ENCODE results near the gene KCNK5.

Gene KCNK5

DNA sequence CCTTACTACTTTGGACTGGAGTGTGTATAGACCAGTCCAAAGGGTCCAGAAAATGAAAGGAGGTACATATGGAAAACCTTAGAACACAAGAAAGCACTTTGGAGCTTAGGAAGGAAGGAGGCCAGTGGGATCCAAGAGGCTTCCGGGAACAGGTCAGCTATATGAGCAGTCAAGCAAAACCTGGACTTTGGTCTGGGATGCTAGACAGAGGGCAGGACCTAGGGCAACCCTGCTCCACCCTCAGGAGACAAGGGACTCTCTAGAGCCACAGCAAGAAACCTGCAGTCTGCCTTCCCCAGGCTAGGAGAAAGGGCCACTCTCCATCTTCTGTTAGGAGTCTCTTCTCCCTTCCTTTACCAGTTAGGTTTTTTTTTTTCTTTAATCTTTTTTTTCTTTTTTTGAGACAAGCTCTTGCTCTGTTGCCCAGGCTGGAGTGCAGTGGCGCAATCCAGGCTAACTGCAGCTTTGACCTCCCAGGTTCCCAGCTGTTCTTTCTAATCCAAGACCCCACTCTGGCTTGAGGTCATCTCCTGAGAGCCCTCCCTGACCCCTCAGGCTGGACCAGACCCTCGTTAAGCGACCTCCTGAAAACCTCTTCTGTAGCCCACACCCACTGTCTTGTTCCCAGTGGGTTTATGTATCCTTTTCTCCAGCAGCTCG is 4.6 kb downstream of the KCNK5 start:
- no peaks in the 10 kb centered on the region for H3K9me3 ChIP-seq (ENCODE audit: control insufficient read depth, low read depth, low read length)
- H3K36me3 ChIP-seq (ENCODE audit: control insufficient read depth, low read depth, low read length) = peaks cover 3% of the 10 kb centered on the region
- no peak overlapping the region for H3K4me3 ChIP-seq (ENCODE audit: low read length)
- no peak overlapping the region for H3K9ac ChIP-seq (ENCODE audit: low read length)
- H3K27me3 ChIP-seq (ENCODE audit: control insufficient read depth, insufficient read depth, low read length) = no peaks in the 10 kb centered on the region
- H3K4me1 ChIP-seq (ENCODE audit: control insufficient read depth, low read depth, low read length) = peaks cover 42% of the 10 kb centered on the region
- no peak overlapping the region for H3K27ac ChIP-seq (ENCODE audit: low read length)

GRCh38 chr6:39224011-39224410 is 5.3 kb downstream of the KCNK5 start:
- H3K36me3 ChIP-seq (ENCODE audit: control insufficient read depth, low read depth, low read length) = peaks cover 3% of the 10 kb centered on the region
- peaks cover 40% of the 10 kb centered on the region for H3K4me1 ChIP-seq (ENCODE audit: control insufficient read depth, low read depth, low read length)
- H3K4me3 ChIP-seq (ENCODE audit: low read length) = no peak overlapping the region
- H3K9ac ChIP-seq (ENCODE audit: low read length) = no peak overlapping the region
- no peaks in the 10 kb centered on the region for H3K27me3 ChIP-seq (ENCODE audit: control insufficient read depth, insufficient read depth, low read length)
- H3K9me3 ChIP-seq (ENCODE audit: control insufficient read depth, low read depth, low read length) = no peaks in the 10 kb centered on the region
- no peak overlapping the region for H3K27ac ChIP-seq (ENCODE audit: low read length)

DNA sequence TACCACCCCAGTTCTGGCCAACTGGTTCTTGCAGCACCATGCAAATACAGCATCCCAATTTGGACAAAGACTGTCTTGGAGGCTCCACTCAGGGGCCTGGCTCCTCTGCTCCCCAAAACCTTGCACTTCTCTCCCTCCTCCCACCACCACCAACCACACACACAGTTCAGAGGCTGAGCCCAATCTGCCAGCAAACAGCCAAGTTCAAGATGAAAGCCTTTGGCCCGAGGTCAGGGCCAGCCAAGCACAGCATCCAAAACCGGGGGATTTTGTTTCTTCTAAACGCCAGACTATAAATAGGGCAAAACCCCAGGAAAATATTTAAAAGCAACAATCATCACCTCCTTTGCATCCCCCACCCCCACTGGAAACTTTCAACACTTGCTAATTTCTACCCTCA is 5.7 kb downstream of the KCNK5 start:
- H3K4me1 ChIP-seq (ENCODE audit: control insufficient read depth, low read depth, low read length) = peaks cover 40% of the 10 kb centered on the region
- H3K9ac ChIP-seq (ENCODE audit: low read length) = no peak overlapping the region
- no peaks in the 10 kb centered on the region for H3K9me3 ChIP-seq (ENCODE audit: control insufficient read depth, low read depth, low read length)
- peaks cover 3% of the 10 kb centered on the region for H3K36me3 ChIP-seq (ENCODE audit: control insufficient read depth, low read depth, low read length)
- H3K27me3 ChIP-seq (ENCODE audit: control insufficient read depth, insufficient read depth, low read length) = no peaks in the 10 kb centered on the region
- no peak overlapping the region for H3K4me3 ChIP-seq (ENCODE audit: low read length)
- H3K27ac ChIP-seq (ENCODE audit: low read length) = no peak overlapping the region

- Histone ChIP-seq H3K4me1 (ENCODE audit: control insufficient read depth, low read depth, low read length) (peaks cover 40% of the 10 kb centered on the region), H3K4me3 (ENCODE audit: low read length) (no peak overlapping the region), H3K9me3 (ENCODE audit: control insufficient read depth, low read depth, low read length) (no peaks in the 10 kb centered on the region), H3K36me3 (ENCODE audit: control insufficient read depth, low read depth, low read length) (peaks cover 3% of the 10 kb centered on the region), H3K27me3 (ENCODE audit: control insufficient read depth, insufficient read depth, low read length) (no peaks in the 10 kb centered on the region), H3K27ac (ENCODE audit: low read length) (no peak overlapping the region), H3K9ac (ENCODE audit: low read length) (no peak overlapping the region)
Observed at GRCh38 chr6:39223061-39223460, 6.2 kb downstream of the KCNK5 start.

DNA sequence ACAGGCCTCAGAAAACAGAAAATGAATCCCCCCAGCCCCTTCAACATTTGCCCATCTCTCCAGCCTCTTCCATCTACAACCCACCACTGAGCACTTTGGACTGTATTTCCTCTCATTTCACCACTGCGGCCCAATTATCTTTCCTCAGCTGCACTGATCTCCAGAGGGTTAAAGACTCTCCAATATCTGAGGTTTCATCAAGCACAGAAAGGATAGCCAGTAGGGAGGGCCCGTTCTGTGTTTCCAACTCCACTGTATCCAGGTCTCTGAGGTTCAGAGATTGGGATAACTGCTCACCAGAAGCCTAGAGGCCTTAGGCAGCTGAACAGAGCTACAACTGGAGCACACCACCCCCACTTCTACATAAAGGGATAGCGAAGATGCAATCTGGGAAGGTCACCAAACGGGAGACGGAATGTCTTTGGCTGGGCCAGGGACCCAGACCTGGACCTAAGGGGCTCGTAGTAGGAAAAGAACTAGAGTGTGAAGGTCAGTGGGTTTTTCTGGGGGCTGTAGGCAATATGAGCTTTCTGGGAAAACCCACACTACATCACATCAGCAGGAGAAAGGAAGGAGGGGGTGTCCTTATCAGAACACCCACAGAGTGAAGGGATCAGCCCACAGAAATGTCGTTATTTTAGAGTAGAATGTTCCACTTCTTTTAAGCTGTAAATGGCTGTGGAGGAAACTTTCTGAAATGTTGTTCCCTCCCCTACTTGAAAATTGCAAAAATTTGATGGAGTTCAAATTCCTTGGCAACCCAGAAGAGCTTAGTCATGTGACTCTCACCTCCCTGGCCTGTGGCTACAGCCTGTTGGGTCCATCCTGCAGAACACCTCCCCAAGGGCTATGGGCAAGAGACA is 7.3 kb downstream of the KCNK5 start:
- Histone ChIP-seq H3K27ac (ENCODE audit: low read length) (no peak overlapping the region), H3K9ac (ENCODE audit: low read length) (no peak overlapping the region), H3K36me3 (ENCODE audit: control insufficient read depth, low read depth, low read length) (peaks cover 3% of the 10 kb centered on the region), H3K4me3 (ENCODE audit: low read length) (no peak overlapping the region), H3K27me3 (ENCODE audit: control insufficient read depth, insufficient read depth, low read length) (no peaks in the 10 kb centered on the region), H3K9me3 (ENCODE audit: control insufficient read depth, low read depth, low read length) (no peaks in the 10 kb centered on the region), H3K4me1 (ENCODE audit: control insufficient read depth, low read depth, low read length) (peaks cover 41% of the 10 kb centered on the region)

GRCh38 chr6:39221115-39221514 is 8.2 kb downstream of the KCNK5 start:
- H3K36me3 ChIP-seq (ENCODE audit: control insufficient read depth, low read depth, low read length) = peaks cover 7% of the 10 kb centered on the region
- no peaks in the 10 kb centered on the region for H3K9me3 ChIP-seq (ENCODE audit: control insufficient read depth, low read depth, low read length)
- H3K27me3 ChIP-seq (ENCODE audit: control insufficient read depth, insufficient read depth, low read length) = no peaks in the 10 kb centered on the region
- H3K4me1 ChIP-seq (ENCODE audit: control insufficient read depth, low read depth, low read length) = peaks cover 34% of the 10 kb centered on the region
- no peak overlapping the region for H3K9ac ChIP-seq (ENCODE audit: low read length)
- no peak overlapping the region for H3K4me3 ChIP-seq (ENCODE audit: low read length)
- H3K27ac ChIP-seq (ENCODE audit: low read length) = no peak overlapping the region

- H3K9me3 ChIP-seq (ENCODE audit: control insufficient read depth, low read depth, low read length) = no peaks in the 10 kb centered on the region
- no peak overlapping the region for H3K27ac ChIP-seq (ENCODE audit: low read length)
- H3K27me3 ChIP-seq (ENCODE audit: control insufficient read depth, insufficient read depth, low read length) = no peaks in the 10 kb centered on the region
- peaks cover 9% of the 10 kb centered on the region for H3K36me3 ChIP-seq (ENCODE audit: control insufficient read depth, low read depth, low read length)
- no peak overlapping the region for H3K4me3 ChIP-seq (ENCODE audit: low read length)
- peaks cover 14% of the 10 kb centered on the region for H3K4me1 ChIP-seq (ENCODE audit: control insufficient read depth, low read depth, low read length)
- no peak overlapping the region for H3K9ac ChIP-seq (ENCODE audit: low read length)
Observed at GRCh38 chr6:39218868-39219567, 10.3 kb downstream of the KCNK5 start.

DNA sequence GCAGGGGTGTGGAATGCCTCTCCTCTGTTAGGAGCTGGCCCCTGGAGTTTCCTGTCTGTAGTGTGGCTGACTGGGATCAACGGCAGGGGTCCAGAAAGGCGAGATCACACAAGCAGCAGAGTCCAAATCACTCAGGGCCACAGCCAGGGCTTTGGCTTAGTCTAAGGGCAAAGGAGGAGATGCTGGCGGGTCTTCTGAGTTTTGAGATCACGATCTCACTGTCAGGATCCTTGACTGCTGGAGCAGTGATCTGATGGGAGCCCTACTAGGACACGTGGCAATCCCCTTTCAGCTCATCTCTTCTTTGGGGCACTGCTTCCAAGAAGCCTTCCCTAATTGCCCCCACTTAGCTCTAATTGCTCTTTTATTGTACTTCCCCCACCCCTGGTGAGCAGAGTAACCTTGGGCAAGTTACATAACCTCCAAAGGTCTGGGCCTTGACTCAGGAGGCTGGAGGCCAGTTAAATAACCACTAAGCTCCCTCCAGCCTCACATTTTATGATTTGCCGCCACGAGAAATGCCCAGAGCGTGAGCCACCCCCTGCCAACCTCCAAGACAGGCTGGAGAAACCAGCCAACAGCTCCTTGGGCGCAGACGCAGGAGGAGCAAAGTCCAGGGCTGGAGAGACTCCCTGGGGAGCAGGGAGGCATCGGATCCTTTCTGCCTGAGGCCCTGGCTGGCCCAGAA is 12.0 kb downstream of the KCNK5 start:
- Histone ChIP-seq H3K9me3 (ENCODE audit: control insufficient read depth, low read depth, low read length) (no peaks in the 10 kb centered on the region), H3K4me3 (ENCODE audit: low read length) (no peak overlapping the region), H3K4me1 (ENCODE audit: control insufficient read depth, low read depth, low read length) (peaks cover 8% of the 10 kb centered on the region), H3K9ac (ENCODE audit: low read length) (no peak overlapping the region), H3K27me3 (ENCODE audit: control insufficient read depth, insufficient read depth, low read length) (no peaks in the 10 kb centered on the region), H3K27ac (ENCODE audit: low read length) (no peak overlapping the region), H3K36me3 (ENCODE audit: control insufficient read depth, low read depth, low read length) (peaks cover 11% of the 10 kb centered on the region)

GRCh38 chr6:39215640-39216158 is 13.6 kb downstream of the KCNK5 start:
- no peak overlapping the region for H3K9ac ChIP-seq (ENCODE audit: low read length)
- no peak overlapping the region for H3K4me3 ChIP-seq (ENCODE audit: low read length)
- no peak overlapping the region for H3K27ac ChIP-seq (ENCODE audit: low read length)
- no peaks in the 10 kb centered on the region for H3K9me3 ChIP-seq (ENCODE audit: control insufficient read depth, low read depth, low read length)
- H3K27me3 ChIP-seq (ENCODE audit: control insufficient read depth, insufficient read depth, low read length) = no peaks in the 10 kb centered on the region
- H3K4me1 ChIP-seq (ENCODE audit: control insufficient read depth, low read depth, low read length) = peaks cover 8% of the 10 kb centered on the region
- peaks cover 11% of the 10 kb centered on the region for H3K36me3 ChIP-seq (ENCODE audit: control insufficient read depth, low read depth, low read length)

GRCh38 chr6:39214846-39215639 is 14.2 kb downstream of the KCNK5 start:
- H3K36me3 ChIP-seq (ENCODE audit: control insufficient read depth, low read depth, low read length) = peaks cover 11% of the 10 kb centered on the region
- no peak overlapping the region for H3K9ac ChIP-seq (ENCODE audit: low read length)
- H3K4me3 ChIP-seq (ENCODE audit: low read length) = no peak overlapping the region
- H3K27ac ChIP-seq (ENCODE audit: low read length) = no peak overlapping the region
- no peaks in the 10 kb centered on the region for H3K27me3 ChIP-seq (ENCODE audit: control insufficient read depth, insufficient read depth, low read length)
- peaks cover 12% of the 10 kb centered on the region for H3K4me1 ChIP-seq (ENCODE audit: control insufficient read depth, low read depth, low read length)
- H3K9me3 ChIP-seq (ENCODE audit: control insufficient read depth, low read depth, low read length) = no peaks in the 10 kb centered on the region

All from iPS-18a (cell line).